GM12892 (cell line): Measurements from ENCODE around the gene CACNA2D3.

Experiments
- POLR2A ChIP-seq: IDR thresholded peaks from 2 replicates; pipeline ENCODE4 v1.6.1; 2011; ENCODE audit warnings: low read depth, low read length, control low read depth
- POLR2AphosphoS5 ChIP-seq: IDR thresholded peaks from 2 replicates; pipeline ENCODE4 v1.6.1; 2011; ENCODE audit warnings: low read depth, low read length, control low read depth
- TAF1 ChIP-seq: IDR thresholded peaks from 2 replicates; pipeline ENCODE4 v1.6.1; 2011; ENCODE audit warnings: low read depth, mild to moderate bottlenecking, control low read depth, low read length, borderline replicate concordance

DNA sequence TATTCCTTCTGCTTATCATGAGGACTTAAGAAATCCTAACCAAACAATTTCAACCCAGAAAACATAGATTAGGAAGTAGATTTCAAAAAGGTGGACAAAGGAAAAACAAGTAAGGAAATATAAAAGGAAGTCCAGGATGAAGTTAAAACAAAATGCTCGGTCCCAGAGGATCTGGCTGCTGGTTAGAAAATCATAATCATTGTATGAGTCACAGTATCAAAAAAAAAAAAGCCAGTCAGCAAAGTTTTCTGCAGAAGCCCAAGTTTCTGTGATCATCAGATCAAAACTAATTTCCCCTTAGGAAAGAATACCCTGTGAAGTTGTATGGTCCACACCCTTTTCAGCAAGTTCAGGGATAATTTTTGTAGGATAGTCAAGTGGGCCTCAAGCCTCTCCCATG, 848.5 kb downstream of the CACNA2D3 start:
- no peak for TF ChIP-seq POLR2AphosphoS5
- TF ChIP-seq POLR2A = no peak
- TF ChIP-seq TAF1 = no peak
